Activated naive CD8-positive, alpha-beta T cell (primary cell): ENCODE measurements around the gene UGDH.
"Not testable (repeated sequence)": the region's sequence is repeated elsewhere in the genome, so short reads cannot be mapped to it uniquely, and the experiment has no call there.

Source experiments
- H3K27ac Mint-ChIP-seq: one replicate; pipeline ENCODE4 v1.8.0; 2021; ENCODE audit warnings: mixed read lengths
- H3K27me3 Mint-ChIP-seq: one replicate; pipeline ENCODE4 v1.8.0; 2021; ENCODE audit warnings: mixed read lengths
- H3K36me3 Mint-ChIP-seq: one replicate; pipeline ENCODE4 v1.8.0; 2021; ENCODE audit warnings: mixed read lengths
- H3K4me1 Mint-ChIP-seq: one replicate; pipeline ENCODE4 v1.8.0; 2021; ENCODE audit warnings: low read depth, mixed read lengths
- H3K4me3 Mint-ChIP-seq: one replicate; pipeline ENCODE4 v1.8.0; 2021; ENCODE audit warnings: mild to moderate bottlenecking, mixed read lengths
- H3K9me3 Mint-ChIP-seq: one replicate; pipeline ENCODE4 v1.8.0; 2021; ENCODE audit warnings: low read depth, mixed read lengths

Gene UGDH

DNA sequence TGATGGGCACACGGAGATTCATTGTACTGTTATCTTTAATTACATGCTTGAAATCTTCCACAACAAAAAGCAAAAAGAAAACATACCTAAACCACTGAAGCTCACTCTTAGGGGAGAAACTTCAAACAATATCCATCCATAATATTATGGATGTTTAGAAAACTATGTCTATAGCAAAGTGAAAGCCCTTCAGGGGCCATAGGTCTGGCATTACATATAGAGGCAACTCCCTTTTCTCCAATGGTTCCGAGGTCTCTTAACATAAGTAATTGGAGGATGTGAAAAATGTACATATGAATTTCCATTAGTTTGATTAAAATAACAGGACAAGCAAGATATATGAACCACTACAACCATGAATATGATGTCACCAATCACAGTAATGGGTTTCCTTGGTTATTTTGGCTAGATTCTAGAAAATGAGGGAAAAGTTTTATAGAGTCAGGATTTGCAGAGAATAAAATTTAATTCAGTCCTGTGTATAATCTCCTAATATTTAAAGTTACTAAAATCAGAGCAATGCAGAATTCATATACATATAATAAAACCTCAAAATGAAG, 10.8 kb downstream of the UGDH start:
- H3K27me3 Mint-ChIP-seq = no peaks in the 10 kb centered on the region
- no peak overlapping the region for H3K4me3 Mint-ChIP-seq
- no peaks in the 10 kb centered on the region for H3K9me3 Mint-ChIP-seq
- no peak overlapping the region for H3K27ac Mint-ChIP-seq
- H3K4me1 Mint-ChIP-seq = no peaks in the 10 kb centered on the region
- peaks cover 8% of the 10 kb centered on the region for H3K36me3 Mint-ChIP-seq

DNA sequence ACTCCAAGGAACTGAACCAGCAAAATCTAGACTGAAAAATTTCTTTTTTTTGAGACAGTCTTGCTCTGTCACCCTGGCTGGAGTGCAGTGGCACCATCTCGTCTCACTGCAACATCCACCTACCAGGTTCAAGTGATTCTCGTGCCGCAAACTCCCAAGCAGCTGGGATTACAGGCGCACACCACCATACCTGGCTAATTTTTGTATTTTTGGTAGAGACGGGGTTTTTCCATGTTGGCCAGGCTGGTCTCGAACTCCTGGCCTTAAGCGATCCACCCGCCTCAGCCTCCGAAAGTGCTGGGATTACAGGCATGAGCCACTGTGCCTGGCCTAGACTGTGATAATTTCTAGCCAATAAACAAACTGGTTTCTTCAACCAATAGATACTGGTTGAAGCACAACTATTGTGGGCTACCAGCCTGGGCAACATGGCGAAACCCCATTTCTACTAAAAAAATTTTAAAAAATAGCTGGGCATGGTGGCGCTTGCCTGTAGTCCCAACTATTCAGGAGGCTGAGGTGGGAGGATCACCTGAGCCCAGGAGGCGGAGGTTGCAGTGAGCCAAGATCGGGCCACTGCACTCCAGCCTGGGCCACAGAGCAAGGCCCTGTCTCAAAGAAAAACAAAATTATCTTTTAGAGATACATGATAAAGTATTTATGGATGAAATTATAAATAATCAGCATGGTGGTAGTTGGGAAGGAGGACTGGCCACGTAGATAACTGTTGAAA, 11.4 kb downstream of the UGDH start:
- H3K27ac Mint-ChIP-seq, H3K9me3 Mint-ChIP-seq, H3K36me3 Mint-ChIP-seq, H3K4me1 Mint-ChIP-seq, H3K4me3 Mint-ChIP-seq, H3K27me3 Mint-ChIP-seq: not testable (repeated sequence)

GRCh38 chr4:39514888-39515401, 12.3 kb downstream of the UGDH start:
- Mint-ChIP-seq H3K9me3 (no peaks in the 10 kb centered on the region), H3K36me3 (peaks cover 8% of the 10 kb centered on the region), H3K27me3 (no peaks in the 10 kb centered on the region), H3K4me3 (no peak overlapping the region), H3K4me1 (no peaks in the 10 kb centered on the region), H3K27ac (no peak overlapping the region)

DNA sequence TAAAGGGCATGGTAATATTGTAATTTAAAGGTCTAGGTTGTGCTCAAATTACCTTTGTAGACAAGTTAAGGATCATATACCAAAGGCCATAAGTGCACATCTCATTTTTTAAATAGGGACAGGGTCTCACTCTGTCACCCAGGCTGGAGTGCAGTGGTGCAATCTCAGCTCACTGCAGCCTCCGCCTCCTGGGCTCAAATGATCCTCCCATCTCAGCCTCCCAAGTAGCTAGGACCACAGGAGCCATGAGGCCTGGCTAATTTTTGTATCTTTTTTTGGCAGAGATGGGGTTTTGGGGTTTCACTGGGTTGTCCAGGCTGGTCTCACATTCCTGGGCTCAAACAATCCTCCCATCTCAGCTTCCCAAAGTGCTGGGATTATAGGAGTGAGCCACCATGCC, 13.0 kb downstream of the UGDH start:
- not testable (repeated sequence) for H3K27ac Mint-ChIP-seq, H3K36me3 Mint-ChIP-seq, H3K4me3 Mint-ChIP-seq, H3K27me3 Mint-ChIP-seq, H3K4me1 Mint-ChIP-seq, H3K9me3 Mint-ChIP-seq

DNA sequence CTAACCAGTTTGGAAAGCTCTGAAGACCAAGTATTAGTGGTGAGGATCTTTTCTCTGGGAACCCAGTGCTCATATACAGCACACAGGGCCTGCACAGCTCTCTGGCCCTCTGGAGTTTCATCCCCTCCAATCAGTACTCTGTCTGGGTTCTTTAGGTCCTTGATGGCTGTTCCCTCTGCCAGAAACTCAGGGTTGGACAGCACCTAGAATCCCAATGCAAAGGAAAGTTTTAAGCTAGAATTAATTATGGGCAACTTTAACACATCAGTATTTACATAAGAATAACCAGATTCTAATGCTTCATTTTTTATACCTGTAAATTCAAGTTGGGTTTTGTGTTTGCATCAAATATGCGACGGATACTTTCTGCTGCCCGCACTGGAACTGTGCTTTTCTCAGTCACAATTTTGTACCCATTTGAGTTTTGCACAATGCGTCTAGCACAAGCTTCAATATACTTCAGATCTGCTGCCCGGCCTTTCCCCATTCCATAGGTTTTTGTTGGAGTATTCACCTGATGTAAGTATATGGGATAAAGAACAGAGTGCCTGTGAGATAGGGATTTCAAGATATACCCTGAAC, 16.8 kb downstream of the UGDH start:
- Mint-ChIP-seq H3K36me3 (peaks cover 10% of the 10 kb centered on the region), H3K27ac (no peak overlapping the region), H3K9me3 (no peaks in the 10 kb centered on the region), H3K4me3 (no peak overlapping the region), H3K4me1 (no peaks in the 10 kb centered on the region), H3K27me3 (no peaks in the 10 kb centered on the region)

DNA sequence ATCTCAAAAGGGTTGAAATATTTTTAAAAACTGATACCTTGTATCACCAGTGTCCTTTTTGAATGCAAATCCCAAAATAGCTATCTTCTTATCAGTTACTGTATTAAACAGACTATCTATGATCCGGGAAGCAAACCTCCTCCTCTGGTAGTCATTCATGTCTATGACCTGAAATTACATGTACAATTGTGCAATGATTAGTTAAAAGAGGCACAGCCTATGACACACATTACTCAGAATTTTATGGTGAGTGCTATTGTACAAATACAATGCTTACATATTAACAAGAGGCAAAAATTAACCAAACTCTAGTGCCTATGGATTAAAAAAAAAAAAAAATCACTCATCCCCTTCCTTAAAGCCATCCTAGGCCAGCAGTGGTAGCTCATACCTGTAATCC, 21.7 kb downstream of the UGDH start:
- no peaks in the 10 kb centered on the region for H3K27me3 Mint-ChIP-seq
- no peaks in the 10 kb centered on the region for H3K9me3 Mint-ChIP-seq
- peaks cover 12% of the 10 kb centered on the region for H3K36me3 Mint-ChIP-seq
- H3K4me3 Mint-ChIP-seq = no peak overlapping the region
- no peak overlapping the region for H3K27ac Mint-ChIP-seq
- H3K4me1 Mint-ChIP-seq = no peaks in the 10 kb centered on the region

- no peaks in the 10 kb centered on the region for H3K9me3 Mint-ChIP-seq
- H3K36me3 Mint-ChIP-seq = peaks cover 12% of the 10 kb centered on the region
- no peaks in the 10 kb centered on the region for H3K4me1 Mint-ChIP-seq
- no peak overlapping the region for H3K27ac Mint-ChIP-seq
- no peaks in the 10 kb centered on the region for H3K27me3 Mint-ChIP-seq
- no peak overlapping the region for H3K4me3 Mint-ChIP-seq
These were observed 22.7 kb downstream of the UGDH start for GRCh38 chr4:39504538-39504937.

DNA sequence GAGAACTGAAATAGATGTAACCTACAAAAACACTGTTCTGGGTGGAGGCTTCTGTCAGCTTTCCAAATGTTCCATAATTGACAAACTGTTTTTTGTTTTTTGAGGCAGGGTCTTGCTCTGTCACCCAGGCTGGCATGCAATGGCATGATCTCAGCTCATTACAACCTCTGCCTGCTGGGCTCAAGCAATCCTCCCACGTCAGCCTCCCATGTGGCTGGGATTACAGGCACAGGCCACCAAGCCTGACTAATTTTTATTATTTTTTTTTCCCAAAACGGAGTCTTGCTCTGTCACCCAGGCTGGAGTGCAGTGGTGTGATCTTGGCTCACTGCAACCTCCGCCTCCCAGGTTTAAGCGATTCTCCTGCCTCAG, 24.6 kb downstream of the UGDH start:
- not testable (repeated sequence) for H3K4me1 Mint-ChIP-seq, H3K4me3 Mint-ChIP-seq, H3K9me3 Mint-ChIP-seq, H3K27me3 Mint-ChIP-seq, H3K27ac Mint-ChIP-seq
- peaks cover 14% of the 10 kb centered on the region for H3K36me3 Mint-ChIP-seq

DNA sequence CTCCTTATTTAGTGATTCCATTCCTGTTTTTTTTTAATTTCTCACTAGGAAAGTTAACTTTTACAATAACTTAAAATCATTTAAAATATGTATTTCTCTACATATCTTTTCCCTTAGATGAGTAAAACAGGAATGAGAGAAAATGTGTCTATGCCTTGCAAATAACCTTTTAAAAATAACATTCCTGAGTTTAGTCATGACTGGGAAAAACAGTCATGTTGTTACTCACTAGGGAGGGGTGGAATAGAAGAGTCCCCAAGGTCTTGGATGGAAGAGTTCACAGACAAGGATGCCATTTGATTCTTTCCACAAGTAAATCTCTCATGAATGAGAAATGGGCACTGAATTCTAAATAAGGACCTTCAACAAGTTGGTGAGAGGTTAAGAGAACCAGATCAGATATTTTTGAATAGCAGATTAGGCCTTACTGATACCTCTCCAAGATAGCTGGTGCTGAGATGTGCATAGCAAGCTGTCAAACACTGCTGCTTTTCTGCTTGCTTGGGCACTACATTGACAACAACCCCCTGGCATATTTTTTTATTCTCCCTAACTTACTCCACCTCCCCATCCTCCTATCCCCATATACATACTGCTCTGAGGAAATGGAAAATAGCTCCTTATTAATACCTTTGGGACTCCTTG, 25.1 kb downstream of the UGDH start:
- no peak overlapping the region for H3K27ac Mint-ChIP-seq
- no peaks in the 10 kb centered on the region for H3K27me3 Mint-ChIP-seq
- no peaks in the 10 kb centered on the region for H3K4me1 Mint-ChIP-seq
- no peaks in the 10 kb centered on the region for H3K9me3 Mint-ChIP-seq
- H3K36me3 Mint-ChIP-seq = peaks cover 14% of the 10 kb centered on the region
- H3K4me3 Mint-ChIP-seq = no peak overlapping the region

DNA sequence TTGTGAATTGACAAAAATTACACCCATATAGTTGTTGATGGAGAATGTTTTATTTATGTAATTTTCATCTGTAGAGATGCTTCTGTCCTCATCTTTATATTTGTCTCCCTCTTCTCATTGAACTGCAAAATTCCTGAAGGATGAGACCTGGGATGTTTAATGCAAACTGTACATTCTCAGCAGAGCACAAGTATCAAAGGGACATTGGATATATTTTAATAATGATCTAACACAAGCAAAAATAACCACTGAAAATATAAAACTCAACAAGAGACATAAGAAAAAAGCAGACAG, 28.6 kb downstream of the UGDH start:
- Mint-ChIP-seq H3K27me3 (no peaks in the 10 kb centered on the region), H3K27ac (no peak overlapping the region), H3K36me3 (peaks cover 8% of the 10 kb centered on the region), H3K9me3 (no peaks in the 10 kb centered on the region), H3K4me3 (no peak overlapping the region), H3K4me1 (no peaks in the 10 kb centered on the region)

DNA sequence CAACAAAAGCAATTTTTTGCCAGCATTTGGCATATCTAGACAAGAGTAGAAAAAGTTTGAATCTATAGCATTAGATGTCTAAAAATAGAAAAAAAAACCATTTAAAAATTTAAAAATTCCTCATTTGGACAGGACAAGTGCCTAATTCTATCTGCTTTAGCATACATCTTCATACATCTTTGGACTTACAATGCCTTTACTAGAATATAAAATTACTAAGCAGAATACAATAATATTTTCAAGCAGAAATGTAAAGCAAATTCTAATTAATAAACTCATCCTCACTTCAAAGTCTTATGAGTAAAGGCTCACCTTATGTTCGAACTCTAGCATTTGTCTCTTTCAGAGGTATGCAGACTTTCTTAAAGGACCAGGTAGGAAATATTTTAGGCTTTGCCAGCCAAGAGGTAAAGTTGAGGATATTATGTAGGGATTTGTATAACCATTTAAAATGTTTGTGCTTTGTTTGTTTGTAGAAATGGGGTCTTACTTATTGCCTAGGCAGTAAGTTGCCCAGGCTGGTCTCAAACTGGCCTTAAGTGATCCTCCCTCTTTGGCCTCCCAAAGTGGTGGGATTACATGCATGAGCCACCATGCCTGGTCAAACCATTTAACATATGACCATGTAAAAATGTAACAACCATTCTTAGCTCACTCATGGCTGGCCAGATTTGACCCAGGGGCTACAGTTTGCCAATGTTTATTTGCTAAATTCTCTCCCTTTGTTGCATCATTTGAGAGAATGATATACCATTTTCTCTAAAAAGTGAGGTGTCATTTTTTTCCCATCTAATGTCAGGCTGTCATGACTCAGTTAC, 29.1 kb downstream of the UGDH start:
- Mint-ChIP-seq H3K4me3 (no peak overlapping the region), H3K4me1 (no peaks in the 10 kb centered on the region), H3K27ac (no peak overlapping the region), H3K9me3 (no peaks in the 10 kb centered on the region), H3K36me3 (peaks cover 4% of the 10 kb centered on the region), H3K27me3 (no peaks in the 10 kb centered on the region)

DNA sequence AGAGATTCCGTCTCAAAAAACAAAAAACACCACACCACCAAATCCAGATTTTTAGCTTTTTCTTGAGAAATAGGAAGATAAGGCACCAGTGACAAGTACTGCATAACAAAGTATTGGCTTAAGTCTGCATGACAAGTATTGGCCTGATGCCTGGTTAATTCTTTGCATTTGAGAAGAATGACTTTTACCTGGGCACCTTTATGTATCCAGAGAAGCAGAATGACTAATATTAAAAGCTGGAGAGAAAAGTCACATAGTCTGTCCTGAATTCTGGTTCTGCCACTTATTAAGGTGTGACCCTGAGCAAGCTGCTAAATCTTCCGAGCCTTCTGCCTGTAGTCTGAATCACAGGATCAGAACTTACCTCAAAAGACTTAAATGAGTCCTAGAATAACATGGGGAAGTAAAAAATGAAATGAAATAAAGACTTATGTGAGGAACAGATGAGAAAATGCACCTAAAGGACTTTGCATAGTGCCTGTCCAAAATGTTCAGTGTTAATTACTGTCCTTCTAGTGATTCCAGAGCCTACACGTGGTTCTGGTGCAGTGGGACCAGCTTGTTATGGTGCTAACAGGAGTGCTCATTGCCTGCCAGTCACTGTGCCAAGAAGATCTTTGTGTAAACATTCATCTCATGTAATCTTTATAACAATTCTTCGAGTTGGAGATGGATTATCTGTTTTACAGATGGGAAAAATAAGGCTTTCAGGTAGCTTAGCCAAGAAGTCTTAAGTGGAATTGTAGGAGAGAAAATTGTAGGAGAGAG, 31.6 kb downstream of the UGDH start:
- H3K9me3 Mint-ChIP-seq = no peaks in the 10 kb centered on the region
- peaks cover 2% of the 10 kb centered on the region for H3K36me3 Mint-ChIP-seq
- H3K27ac Mint-ChIP-seq = no peak overlapping the region
- no peaks in the 10 kb centered on the region for H3K27me3 Mint-ChIP-seq
- H3K4me1 Mint-ChIP-seq = no peaks in the 10 kb centered on the region
- no peak overlapping the region for H3K4me3 Mint-ChIP-seq

DNA sequence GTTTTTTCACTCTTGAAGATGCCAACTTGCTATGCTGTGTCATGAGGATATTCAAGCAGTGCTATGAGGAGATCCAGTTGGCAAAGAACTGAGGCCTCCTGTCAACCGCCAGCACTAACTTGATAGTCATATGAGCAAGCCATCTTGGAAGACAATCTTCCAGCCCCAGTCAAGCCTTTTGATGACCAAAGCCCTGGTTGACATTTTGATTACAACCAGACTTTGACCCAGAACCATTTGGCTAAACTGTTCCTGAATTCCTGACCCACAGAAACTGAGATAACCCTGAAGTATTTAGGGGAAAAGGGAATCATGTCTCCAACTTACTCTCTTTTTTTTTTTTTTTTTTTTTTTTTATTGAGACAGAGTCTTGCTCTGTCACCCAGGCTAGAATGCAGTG, 32.9 kb downstream of the UGDH start:
- no peaks in the 10 kb centered on the region for H3K9me3 Mint-ChIP-seq
- H3K36me3 Mint-ChIP-seq = peaks cover 2% of the 10 kb centered on the region
- no peaks in the 10 kb centered on the region for H3K4me1 Mint-ChIP-seq
- H3K27ac Mint-ChIP-seq = no peak overlapping the region
- H3K27me3 Mint-ChIP-seq = no peaks in the 10 kb centered on the region
- H3K4me3 Mint-ChIP-seq = no peak overlapping the region

- H3K27ac Mint-ChIP-seq = no peak overlapping the region
These were observed 36.9 kb downstream of the UGDH start for GRCh38 chr4:39490322-39490721.

More at GRCh38 chr4:39490322-39490721, 36.9 kb downstream of the UGDH start:
- no peaks in the 10 kb centered on the region for H3K27me3 Mint-ChIP-seq
- H3K4me3 Mint-ChIP-seq = no peak overlapping the region
- H3K36me3 Mint-ChIP-seq = no peaks in the 10 kb centered on the region
- no peaks in the 10 kb centered on the region for H3K9me3 Mint-ChIP-seq
- no peaks in the 10 kb centered on the region for H3K4me1 Mint-ChIP-seq
